ENCODE data around the gene HAO1.

HAO1 gene

DNA sequence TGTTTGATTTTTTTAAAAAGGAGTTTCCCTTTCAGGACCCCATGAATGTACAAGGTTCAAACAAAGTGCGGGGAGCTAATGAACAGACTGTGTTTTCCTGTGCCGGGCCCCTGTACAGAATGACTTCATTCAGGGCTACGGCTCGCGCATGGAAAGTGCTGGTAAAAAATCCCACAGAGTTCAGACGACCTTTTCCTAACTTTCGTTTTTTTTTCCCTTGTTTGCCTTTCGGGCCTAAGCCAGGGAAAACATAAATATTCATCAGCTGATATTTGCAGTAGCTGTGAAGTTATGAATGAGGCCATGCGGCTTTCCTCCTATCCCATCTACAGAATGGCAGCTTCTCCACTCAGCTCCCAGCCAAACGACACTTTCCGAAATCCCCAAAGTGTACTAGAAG, 74.0 kb downstream of the HAO1 start:
- no peak overlapping the region for H3K4me2 ChIP-seq
- H3K9me3 ChIP-seq: no peaks in the 10 kb centered on the region
- H3K4me1 ChIP-seq: no peaks in the 10 kb centered on the region
- H4K20me1 ChIP-seq: no peaks in the 10 kb centered on the region
- TF ChIP-seq Cebpa-rat (IDR thresholded peaks at IDR 0.05): no peak
- H3K9ac ChIP-seq: no peak overlapping the region
- no peaks in the 10 kb centered on the region for H3K36me3 ChIP-seq
- H3K4me3 ChIP-seq: no peak overlapping the region
- H3K27me3 ChIP-seq: no peaks in the 10 kb centered on the region
- H3K27ac ChIP-seq: no peak overlapping the region

DNA sequence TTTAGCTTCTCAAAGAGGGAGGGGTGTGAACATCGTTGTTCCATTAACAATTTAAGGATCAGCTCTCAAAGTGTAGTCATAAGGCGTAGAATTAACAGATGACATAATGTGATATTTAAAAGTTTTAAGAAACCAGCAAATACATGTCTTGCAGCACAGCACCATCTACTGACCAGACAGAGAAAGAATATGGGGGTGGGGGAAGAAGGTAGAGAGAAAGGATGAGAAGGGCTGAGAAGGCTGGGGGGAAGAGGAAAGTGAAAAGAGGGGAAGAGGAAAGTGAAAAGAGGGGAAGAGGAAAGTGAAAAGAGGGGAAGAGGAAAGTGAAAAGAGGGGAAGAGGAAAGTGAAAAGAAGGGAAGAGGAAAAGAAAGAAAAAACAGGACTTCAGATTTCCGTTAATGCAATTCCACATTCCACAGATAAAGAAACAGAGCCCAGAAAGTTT, 80.9 kb downstream of the HAO1 start:
- Histone ChIP-seq H3K4me3 (no peak overlapping the region), H3K4me1 (peaks cover 11% of the 10 kb centered on the region), H3K9ac (no peak overlapping the region), H3K9me3 (no peaks in the 10 kb centered on the region), H3K4me2 (peak overlapping the region; percentile 23; the same call in 1 of the 2 replicates), H3K27ac (no peak overlapping the region), H3K27me3 (no peaks in the 10 kb centered on the region), H4K20me1 (no peaks in the 10 kb centered on the region), H3K36me3 (no peaks in the 10 kb centered on the region)
- TF ChIP-seq Cebpa-rat (IDR thresholded peaks at IDR 0.05): no peak

GRCh38 chr20:7858734-7859250, 81.5 kb downstream of the HAO1 start:
- Histone ChIP-seq H3K9ac (0 out of 2 replicates have a peak overlapping the region, but pooled peaks have one; percentile 10), H3K4me2 (peak overlapping the region; percentile 23; the same call in 1 of the 2 replicates), H3K4me3 (no peak overlapping the region), H3K36me3 (no peaks in the 10 kb centered on the region), H4K20me1 (no peaks in the 10 kb centered on the region), H3K27me3 (no peaks in the 10 kb centered on the region), H3K4me1 (peaks cover 11% of the 10 kb centered on the region), H3K9me3 (no peaks in the 10 kb centered on the region), H3K27ac (no peak overlapping the region)
- TF ChIP-seq Cebpa-rat (IDR thresholded peaks at IDR 0.05): no peak

- Histone ChIP-seq H3K4me3 (no peak overlapping the region), H3K9ac (no peak overlapping the region), H3K9me3 (no peaks in the 10 kb centered on the region), H3K36me3 (no peaks in the 10 kb centered on the region), H3K27ac (no peak overlapping the region), H3K27me3 (no peaks in the 10 kb centered on the region), H3K4me2 (peak overlapping the region; percentile 14; the same call in 1 of the 2 replicates), H4K20me1 (no peaks in the 10 kb centered on the region), H3K4me1 (peaks cover 11% of the 10 kb centered on the region)
- no peak for TF ChIP-seq Cebpa-rat (IDR thresholded peaks at IDR 0.05)
These were observed 83.5 kb downstream of the HAO1 start for GRCh38 chr20:7856756-7857155.

GRCh38 chr20:7855545-7855944, 84.7 kb downstream of the HAO1 start:
- no peak overlapping the region for H3K4me3 ChIP-seq
- no peaks in the 10 kb centered on the region for H3K27me3 ChIP-seq
- H4K20me1 ChIP-seq: no peaks in the 10 kb centered on the region
- H3K9me3 ChIP-seq: no peaks in the 10 kb centered on the region
- peaks cover 11% of the 10 kb centered on the region for H3K4me1 ChIP-seq
- H3K4me2 ChIP-seq: no peak overlapping the region
- H3K36me3 ChIP-seq: no peaks in the 10 kb centered on the region
- H3K9ac ChIP-seq: no peak overlapping the region
- no peak overlapping the region for H3K27ac ChIP-seq
- no peak for TF ChIP-seq Cebpa-rat (IDR thresholded peaks at IDR 0.05)

DNA sequence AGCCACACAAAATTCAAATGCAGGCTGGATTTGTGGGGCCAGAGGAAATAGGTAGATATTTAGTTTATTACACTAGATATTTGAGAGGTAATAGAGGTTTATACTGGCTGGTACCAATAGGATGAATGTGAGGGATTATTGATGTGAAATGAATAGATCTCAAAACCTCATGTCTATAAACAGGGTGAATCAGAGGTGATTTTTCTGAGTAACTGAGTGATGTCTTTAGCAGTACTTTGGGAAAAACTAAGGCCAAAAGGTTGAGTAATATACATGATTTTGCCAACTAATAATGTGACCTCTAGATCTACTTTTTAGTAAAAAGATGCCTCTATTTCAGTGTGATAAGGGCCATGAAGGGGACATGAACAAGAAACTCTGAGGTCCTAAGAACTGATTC, 86.8 kb downstream of the HAO1 start:
- Histone ChIP-seq H3K27ac (no peak overlapping the region), H3K4me2 (no peak overlapping the region), H3K9ac (no peak overlapping the region), H3K27me3 (no peaks in the 10 kb centered on the region), H3K4me3 (no peak overlapping the region), H3K4me1 (peaks cover 23% of the 10 kb centered on the region), H3K36me3 (no peaks in the 10 kb centered on the region), H4K20me1 (no peaks in the 10 kb centered on the region), H3K9me3 (no peaks in the 10 kb centered on the region)
- TF ChIP-seq Cebpa-rat (IDR thresholded peaks at IDR 0.05): no peak

- H3K4me2 ChIP-seq: no peak overlapping the region
- H3K4me1 ChIP-seq: peaks cover 20% of the 10 kb centered on the region
- no peak for TF ChIP-seq Cebpa-rat (IDR thresholded peaks at IDR 0.05)
- H4K20me1 ChIP-seq: no peaks in the 10 kb centered on the region
- H3K4me3 ChIP-seq: no peak overlapping the region
- no peaks in the 10 kb centered on the region for H3K9me3 ChIP-seq
- H3K27ac ChIP-seq: no peak overlapping the region
- no peaks in the 10 kb centered on the region for H3K36me3 ChIP-seq
- H3K27me3 ChIP-seq: no peaks in the 10 kb centered on the region
- no peak overlapping the region for H3K9ac ChIP-seq
These were observed 89.3 kb downstream of the HAO1 start for GRCh38 chr20:7850775-7851490.

DNA sequence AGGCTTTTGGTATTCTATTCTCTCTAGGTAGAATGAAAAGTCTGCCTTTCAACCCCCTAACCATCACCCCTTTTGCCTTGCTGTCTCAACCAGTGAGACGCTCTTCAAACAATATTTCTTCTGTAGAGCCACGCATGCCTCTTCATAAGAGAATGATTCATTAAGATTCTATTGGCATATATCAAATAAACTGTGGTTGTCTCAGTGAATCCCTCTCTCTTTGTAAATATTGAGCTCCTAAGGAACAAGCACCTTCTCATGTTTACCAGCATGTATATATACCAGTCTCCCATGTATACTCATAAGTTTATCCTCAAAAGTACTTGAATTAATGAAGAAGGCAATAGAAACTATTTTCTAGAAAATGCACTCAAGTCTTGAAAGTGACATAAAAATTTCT, 90.6 kb downstream of the HAO1 start:
- Histone ChIP-seq H3K36me3 (no peaks in the 10 kb centered on the region), H3K27ac (peak overlapping the region; percentile 47), H3K27me3 (no peaks in the 10 kb centered on the region), H3K4me3 (no peak overlapping the region), H3K4me1 (peaks cover 20% of the 10 kb centered on the region), H3K9me3 (no peaks in the 10 kb centered on the region), H4K20me1 (no peaks in the 10 kb centered on the region), H3K4me2 (peak overlapping the region; percentile 74), H3K9ac (no peak overlapping the region)
- no peak for TF ChIP-seq Cebpa-rat (IDR thresholded peaks at IDR 0.05)

- H3K4me1 ChIP-seq: peaks cover 20% of the 10 kb centered on the region
- no peaks in the 10 kb centered on the region for H4K20me1 ChIP-seq
- H3K36me3 ChIP-seq: no peaks in the 10 kb centered on the region
- no peak overlapping the region for H3K4me3 ChIP-seq
- no peak for TF ChIP-seq Cebpa-rat (IDR thresholded peaks at IDR 0.05)
- peak overlapping the region; percentile 74 for H3K4me2 ChIP-seq
- H3K27ac ChIP-seq: no peak overlapping the region
- H3K9ac ChIP-seq: no peak overlapping the region
- H3K27me3 ChIP-seq: no peaks in the 10 kb centered on the region
- no peaks in the 10 kb centered on the region for H3K9me3 ChIP-seq
These were observed 91.9 kb downstream of the HAO1 start for GRCh38 chr20:7848351-7848750.

DNA sequence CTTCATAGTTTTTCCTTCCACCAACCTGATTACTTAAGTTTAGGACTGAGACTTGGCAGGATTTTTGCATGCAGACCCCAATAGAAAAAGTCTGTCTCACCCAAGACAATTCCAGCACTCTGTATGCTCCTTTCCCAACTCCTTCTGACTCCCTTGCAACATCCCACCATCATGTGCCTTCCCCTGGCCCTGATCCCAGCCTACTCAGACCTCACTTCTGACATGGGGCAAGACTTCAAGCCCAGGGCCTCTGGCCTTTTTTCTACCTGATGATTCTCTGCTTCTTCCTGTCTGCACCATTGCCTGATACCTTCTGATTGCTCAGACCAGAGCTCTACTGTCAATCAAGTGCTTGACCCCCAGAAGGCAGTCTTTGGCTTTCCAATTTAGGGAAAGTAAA, 96.6 kb downstream of the HAO1 start:
- no peaks in the 10 kb centered on the region for H3K27me3 ChIP-seq
- H3K27ac ChIP-seq: no peak overlapping the region
- TF ChIP-seq Cebpa-rat (IDR thresholded peaks at IDR 0.05): no peak

More for the DNA sequence above, 96.6 kb downstream of the HAO1 start:
- Histone ChIP-seq H3K4me3 (no peak overlapping the region), H3K4me2 (no peak overlapping the region), H3K36me3 (no peaks in the 10 kb centered on the region), H3K9ac (no peak overlapping the region), H3K9me3 (no peaks in the 10 kb centered on the region), H3K4me1 (peaks cover 3% of the 10 kb centered on the region), H4K20me1 (no peaks in the 10 kb centered on the region)

All from BLaER1 (cell line).